ENCODE results near the gene URI1.

DNA sequence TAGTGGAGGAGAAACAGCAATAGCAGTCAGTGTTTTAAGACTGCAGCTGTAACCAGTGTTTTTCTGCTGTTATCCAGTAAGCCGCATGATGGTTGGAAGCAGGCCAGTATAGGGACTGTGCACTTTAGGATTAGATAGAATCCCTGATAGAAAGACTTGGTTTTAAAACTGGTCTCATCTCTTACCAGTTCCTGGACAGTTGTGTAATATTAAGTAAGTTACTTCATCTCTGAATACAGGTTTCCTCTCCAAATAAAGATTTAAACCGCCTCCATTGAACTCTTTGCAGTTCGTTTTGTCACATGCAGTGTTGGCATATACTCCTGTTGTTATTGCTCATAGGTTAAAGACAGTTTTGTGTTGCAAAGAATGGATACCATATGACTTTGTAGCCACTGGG lies 25.6 kb downstream of the URI1 start:
- TF ChIP-seq POLR2AphosphoS5 (IDR thresholded peaks at IDR 0.05; ENCODE audit: low read depth, low read length) (no peak), SIN3A (IDR thresholded peaks at IDR 0.05; ENCODE audit: borderline replicate concordance, insufficient read depth, low read depth, low read length) (no peak)
- TF ChIP-seq, protein P1, sequence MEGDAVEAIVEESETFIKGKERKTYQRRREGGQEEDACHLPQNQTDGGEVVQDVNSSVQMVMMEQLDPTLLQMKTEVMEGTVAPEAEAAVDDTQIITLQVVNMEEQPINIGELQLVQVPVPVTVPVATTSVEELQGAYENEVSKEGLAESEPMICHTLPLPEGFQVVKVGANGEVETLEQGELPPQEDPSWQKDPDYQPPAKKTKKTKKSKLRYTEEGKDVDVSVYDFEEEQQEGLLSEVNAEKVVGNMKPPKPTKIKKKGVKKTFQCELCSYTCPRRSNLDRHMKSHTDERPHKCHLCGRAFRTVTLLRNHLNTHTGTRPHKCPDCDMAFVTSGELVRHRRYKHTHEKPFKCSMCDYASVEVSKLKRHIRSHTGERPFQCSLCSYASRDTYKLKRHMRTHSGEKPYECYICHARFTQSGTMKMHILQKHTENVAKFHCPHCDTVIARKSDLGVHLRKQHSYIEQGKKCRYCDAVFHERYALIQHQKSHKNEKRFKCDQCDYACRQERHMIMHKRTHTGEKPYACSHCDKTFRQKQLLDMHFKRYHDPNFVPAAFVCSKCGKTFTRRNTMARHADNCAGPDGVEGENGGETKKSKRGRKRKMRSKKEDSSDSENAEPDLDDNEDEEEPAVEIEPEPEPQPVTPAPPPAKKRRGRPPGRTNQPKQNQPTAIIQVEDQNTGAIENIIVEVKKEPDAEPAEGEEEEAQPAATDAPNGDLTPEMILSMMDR (IDR thresholded peaks at IDR 0.05): no peak
- TF ChIP-seq, protein P2, sequence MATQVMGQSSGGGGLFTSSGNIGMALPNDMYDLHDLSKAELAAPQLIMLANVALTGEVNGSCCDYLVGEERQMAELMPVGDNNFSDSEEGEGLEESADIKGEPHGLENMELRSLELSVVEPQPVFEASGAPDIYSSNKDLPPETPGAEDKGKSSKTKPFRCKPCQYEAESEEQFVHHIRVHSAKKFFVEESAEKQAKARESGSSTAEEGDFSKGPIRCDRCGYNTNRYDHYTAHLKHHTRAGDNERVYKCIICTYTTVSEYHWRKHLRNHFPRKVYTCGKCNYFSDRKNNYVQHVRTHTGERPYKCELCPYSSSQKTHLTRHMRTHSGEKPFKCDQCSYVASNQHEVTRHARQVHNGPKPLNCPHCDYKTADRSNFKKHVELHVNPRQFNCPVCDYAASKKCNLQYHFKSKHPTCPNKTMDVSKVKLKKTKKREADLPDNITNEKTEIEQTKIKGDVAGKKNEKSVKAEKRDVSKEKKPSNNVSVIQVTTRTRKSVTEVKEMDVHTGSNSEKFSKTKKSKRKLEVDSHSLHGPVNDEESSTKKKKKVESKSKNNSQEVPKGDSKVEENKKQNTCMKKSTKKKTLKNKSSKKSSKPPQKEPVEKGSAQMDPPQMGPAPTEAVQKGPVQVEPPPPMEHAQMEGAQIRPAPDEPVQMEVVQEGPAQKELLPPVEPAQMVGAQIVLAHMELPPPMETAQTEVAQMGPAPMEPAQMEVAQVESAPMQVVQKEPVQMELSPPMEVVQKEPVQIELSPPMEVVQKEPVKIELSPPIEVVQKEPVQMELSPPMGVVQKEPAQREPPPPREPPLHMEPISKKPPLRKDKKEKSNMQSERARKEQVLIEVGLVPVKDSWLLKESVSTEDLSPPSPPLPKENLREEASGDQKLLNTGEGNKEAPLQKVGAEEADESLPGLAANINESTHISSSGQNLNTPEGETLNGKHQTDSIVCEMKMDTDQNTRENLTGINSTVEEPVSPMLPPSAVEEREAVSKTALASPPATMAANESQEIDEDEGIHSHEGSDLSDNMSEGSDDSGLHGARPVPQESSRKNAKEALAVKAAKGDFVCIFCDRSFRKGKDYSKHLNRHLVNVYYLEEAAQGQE (IDR thresholded peaks at IDR 0.05; ENCODE audit: insufficient read depth in 1 of 2, low read depth in 2 of 2, low read length in 1 of 2): no peak
